Memory B cell (primary cell): ENCODE results near the gene GRK5.

ENCODE experiments used
- ATAC-seq: fragments of 150-1000 bp; cut with Tn5 transposase; 2 replicates; pipeline ENCODE4 v1.10.0; 2021; ENCODE audit warnings: low read depth, mild to moderate bottlenecking, moderate library complexity
- DNase-seq, 2 donors: peaks; one replicate each; pipeline ENCODE4 v3.0.0; 2022; ENCODE audit warnings: low spot score in 2 of 2
- H3K27ac Mint-ChIP-seq: one replicate; pipeline ENCODE4 v1.8.0; 2022; ENCODE audit warnings: mild to moderate bottlenecking, moderate library complexity, mixed read lengths
- H3K27me3 Mint-ChIP-seq: one replicate; pipeline ENCODE4 v1.8.0; 2022; ENCODE audit warnings: mixed read lengths
- H3K36me3 Mint-ChIP-seq: one replicate; pipeline ENCODE4 v1.8.0; 2022; ENCODE audit warnings: mild to moderate bottlenecking, mixed read lengths
- H3K4me1 Mint-ChIP-seq: one replicate; pipeline ENCODE4 v1.8.0; 2022; ENCODE audit warnings: mixed read lengths
- H3K4me3 Mint-ChIP-seq: one replicate; pipeline ENCODE4 v1.8.0; 2022; ENCODE audit warnings: mild to moderate bottlenecking, moderate library complexity, mixed read lengths
- H3K9me3 Mint-ChIP-seq: one replicate; pipeline ENCODE4 v1.8.0; 2022; ENCODE audit warnings: mixed read lengths

GRK5 gene

DNA sequence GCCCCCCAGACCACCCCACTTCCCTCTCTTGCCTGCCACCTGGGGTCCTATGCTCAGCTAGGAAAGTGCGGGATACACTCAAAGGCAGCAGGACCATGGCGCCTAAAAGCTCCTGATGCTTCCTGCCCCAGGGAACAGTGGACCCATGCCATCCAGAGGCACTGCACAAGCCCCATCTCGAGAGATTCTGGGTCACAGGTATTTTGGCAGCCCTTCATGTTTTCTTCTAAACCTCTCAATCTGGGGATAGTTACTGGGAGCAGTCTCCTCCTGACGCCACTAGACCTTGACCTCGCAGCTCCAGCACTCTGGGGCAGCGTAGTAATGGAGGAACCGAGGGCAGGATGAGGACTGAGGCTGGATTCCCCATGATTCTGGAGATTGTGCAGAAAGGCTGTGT lies 107.1 kb downstream of the GRK5 start:
- Mint-ChIP-seq H3K27ac (no peak overlapping the region), H3K27me3 (no peaks in the 10 kb centered on the region), H3K36me3 (peaks cover 9% of the 10 kb centered on the region), H3K4me1 (peaks cover 77% of the 10 kb centered on the region), H3K4me3 (no peak overlapping the region), H3K9me3 (peaks cover 6% of the 10 kb centered on the region)
- ATAC-seq (no peak), DNase-seq (no peak)

DNA sequence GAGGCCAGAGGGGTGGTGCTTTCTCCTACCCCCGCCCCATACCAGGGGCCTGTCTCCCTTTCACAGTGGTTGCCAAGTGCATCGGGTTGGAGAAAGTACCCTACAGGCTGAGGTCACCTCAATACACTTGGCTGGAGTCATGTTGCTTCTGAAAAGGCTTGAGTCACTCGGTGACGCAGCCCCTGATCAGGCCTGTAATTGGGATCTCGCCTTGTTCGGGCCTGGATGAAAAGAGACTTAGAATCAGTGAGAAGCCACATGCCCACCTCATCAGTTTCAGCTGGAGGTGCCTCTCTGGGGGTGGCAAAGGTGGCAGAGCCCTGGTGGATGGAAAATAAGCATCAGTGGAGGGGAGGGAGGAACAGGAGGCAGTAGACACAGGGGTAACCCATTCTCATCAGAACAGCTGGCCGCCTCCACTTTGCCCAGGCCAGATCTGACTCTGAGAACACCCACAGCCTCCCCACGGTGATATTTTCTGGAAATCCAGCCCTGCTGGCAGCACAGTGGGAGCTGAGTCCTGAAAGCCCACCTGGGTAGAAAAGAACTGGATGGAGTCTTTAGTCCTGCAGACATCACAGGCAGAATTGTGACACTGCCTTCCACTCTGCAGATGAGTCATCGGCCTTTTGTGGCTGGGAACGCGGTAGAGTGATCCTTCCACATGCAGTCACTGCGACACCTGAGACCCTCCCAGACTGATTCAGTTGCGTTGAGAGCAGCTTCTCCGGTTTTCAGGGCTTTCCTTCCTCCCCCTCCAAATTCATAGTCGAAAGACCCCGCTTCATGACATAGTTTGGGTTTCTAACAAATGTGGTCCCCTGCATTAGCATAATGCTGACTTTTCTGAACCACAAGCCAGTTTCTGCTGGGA lies 108.0 kb downstream of the GRK5 start:
- ATAC-seq (no peak), DNase-seq (no peak)
- peak overlapping the region; percentile 77 for H3K27ac Mint-ChIP-seq
- no peaks in the 10 kb centered on the region for H3K27me3 Mint-ChIP-seq
- peaks cover 6% of the 10 kb centered on the region for H3K9me3 Mint-ChIP-seq
- H3K36me3 Mint-ChIP-seq, result peaks cover 14% of the 10 kb centered on the region
- H3K4me1 Mint-ChIP-seq, result peaks cover 77% of the 10 kb centered on the region
- H3K4me3 Mint-ChIP-seq, result no peak overlapping the region

DNA sequence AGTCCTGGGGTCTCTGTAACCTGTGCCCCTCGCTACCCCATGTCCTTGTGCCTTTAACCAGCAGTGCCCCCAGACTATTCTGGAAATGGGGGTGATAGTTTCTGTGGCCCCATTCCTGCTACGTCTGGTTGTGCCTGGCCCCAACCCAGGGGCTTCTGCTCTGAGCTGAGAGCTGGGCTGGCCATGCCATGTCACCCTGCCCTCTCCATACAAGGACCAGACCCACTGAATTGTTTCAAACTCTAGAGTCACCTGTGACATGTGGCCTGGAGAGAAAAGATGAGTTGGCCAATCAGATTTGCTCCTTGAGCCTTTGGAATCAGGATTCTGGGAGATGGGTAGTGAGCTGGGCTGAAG lies 108.6 kb downstream of the GRK5 start:
- no peaks in the 10 kb centered on the region for H3K27me3 Mint-ChIP-seq
- peaks cover 6% of the 10 kb centered on the region for H3K9me3 Mint-ChIP-seq
- H3K4me3 Mint-ChIP-seq, result no peak overlapping the region
- peaks cover 74% of the 10 kb centered on the region for H3K4me1 Mint-ChIP-seq
- H3K36me3 Mint-ChIP-seq, result peaks cover 16% of the 10 kb centered on the region
- DNase-seq (no peak), ATAC-seq (no peak)
- H3K27ac Mint-ChIP-seq, result peak overlapping the region; percentile 77

DNA sequence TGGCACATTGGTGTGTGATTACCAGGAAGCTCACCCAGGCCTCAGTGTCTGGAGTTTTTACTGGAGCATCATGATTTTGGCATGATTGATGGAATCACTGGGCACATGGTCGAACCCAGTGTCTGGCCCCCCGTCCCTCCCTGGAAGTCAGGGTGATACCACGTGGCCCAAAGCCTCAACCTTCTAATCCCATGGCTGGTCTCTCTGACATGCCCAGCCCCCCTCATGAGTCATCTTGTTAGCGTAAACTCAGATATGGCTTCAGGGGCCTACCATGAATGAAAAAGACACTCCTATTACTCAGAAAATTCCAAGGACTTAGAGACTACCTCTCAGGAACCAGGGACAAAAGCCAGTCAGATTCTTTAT lies 109.3 kb downstream of the GRK5 start:
- H3K27me3 Mint-ChIP-seq, result no peaks in the 10 kb centered on the region
- H3K9me3 Mint-ChIP-seq, result peaks cover 6% of the 10 kb centered on the region
- peaks cover 18% of the 10 kb centered on the region for H3K36me3 Mint-ChIP-seq
- no peak for ATAC-seq
- peaks cover 78% of the 10 kb centered on the region for H3K4me1 Mint-ChIP-seq
- DNase-seq, result no peak
- H3K27ac Mint-ChIP-seq, result peak overlapping the region; percentile 64
- H3K4me3 Mint-ChIP-seq, result no peak overlapping the region

DNA sequence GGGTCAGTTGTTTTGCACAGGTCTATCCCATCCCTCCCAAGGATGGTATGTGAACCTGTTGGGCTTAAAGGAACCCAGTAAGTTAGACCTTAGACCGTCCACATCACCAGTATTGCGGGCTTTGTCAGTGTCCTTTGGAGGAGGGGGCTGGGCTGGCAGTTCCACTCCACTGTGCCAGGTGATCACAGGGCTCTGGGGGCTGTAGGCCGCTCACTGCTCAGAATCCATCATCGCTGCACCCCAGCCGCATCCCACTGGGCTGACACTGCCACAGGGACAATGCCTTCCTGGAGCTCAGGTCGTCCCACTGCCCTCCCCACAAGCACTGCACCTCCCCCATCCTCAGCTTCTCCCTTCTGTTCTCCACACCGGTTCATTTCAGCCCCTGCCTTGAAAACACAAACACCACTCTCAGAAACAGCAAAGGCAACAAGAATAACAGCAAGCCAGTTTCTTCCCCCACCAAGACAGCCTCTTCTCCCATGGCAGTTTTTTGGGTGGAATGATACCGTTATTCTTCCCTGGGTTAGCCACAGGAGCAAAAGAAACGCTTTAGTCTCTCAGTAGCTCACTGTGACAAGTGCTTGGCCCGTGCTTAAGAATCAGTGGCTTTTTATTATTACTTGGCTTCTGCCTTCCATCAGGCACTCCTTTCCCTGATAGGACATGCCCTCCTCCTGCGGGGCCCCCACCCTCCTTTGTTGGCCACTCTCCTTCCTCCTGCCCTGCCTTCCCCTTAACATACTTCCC lies 111.2 kb downstream of the GRK5 start:
- H3K36me3 Mint-ChIP-seq, result peaks cover 11% of the 10 kb centered on the region
- H3K27me3 Mint-ChIP-seq, result no peaks in the 10 kb centered on the region
- peak overlapping the region; percentile 60 for H3K27ac Mint-ChIP-seq
- ATAC-seq (no peak), DNase-seq (no peak)
- H3K9me3 Mint-ChIP-seq, result no peaks in the 10 kb centered on the region
- no peak overlapping the region for H3K4me3 Mint-ChIP-seq
- peaks cover 68% of the 10 kb centered on the region for H3K4me1 Mint-ChIP-seq

DNA sequence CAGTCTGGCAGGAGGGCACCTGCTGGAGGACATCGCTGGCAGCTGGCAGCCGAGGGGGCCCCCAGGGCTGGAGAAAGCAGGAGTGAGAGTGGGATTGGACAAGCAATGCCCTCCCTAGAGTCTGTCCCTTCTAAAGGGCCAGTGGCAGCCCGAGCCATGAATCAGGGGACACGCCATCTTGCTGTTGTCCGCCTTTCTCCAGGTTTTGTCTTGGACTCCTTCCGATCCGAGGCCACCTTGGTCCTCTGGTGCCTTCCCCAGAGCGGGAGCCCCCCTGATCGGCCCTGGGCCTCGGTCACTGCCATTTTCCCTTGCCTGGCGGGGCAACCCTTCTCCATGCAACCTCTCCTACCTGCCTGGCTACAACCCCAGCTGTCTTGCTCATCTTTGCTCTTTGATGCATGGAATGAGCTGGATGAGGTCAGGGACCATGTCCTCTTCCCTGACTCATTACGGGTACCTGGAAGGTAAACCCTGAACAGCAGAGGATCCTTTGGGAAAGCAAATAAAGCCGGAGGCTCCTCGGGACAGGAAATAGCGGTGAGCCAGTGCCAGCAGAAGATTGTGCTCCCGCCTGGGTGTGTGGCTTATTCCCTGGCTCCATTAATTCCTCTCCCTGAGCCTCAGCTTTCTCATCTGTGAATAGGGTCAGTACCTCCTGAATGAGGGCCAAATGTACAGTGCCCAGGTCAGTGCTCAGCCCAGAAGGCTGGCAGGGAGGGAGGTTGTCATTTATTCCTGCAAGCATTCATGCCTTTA lies 112.0 kb downstream of the GRK5 start:
- H3K4me3 Mint-ChIP-seq, result no peak overlapping the region
- peaks cover 64% of the 10 kb centered on the region for H3K4me1 Mint-ChIP-seq

DNA sequence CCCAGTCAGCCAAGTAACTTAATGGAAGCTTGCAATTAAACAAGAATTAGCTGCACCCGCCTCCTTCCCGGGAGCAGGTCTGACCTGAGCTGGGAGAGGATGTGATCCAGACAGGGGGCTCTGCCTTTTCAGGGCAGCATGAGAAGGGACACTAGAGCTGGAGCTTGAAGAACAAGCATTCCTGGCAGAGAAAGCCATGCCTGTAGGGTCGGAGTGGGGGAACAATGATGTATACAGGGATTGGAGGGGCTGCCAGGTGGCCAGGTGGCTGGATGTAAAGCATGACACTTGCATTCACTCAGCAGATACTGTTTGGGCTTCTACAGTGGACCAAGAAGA lies 112.5 kb downstream of the GRK5 start:
- no peak overlapping the region for H3K4me3 Mint-ChIP-seq
- no peak for DNase-seq
- no peaks in the 10 kb centered on the region for H3K27me3 Mint-ChIP-seq
- peaks cover 11% of the 10 kb centered on the region for H3K36me3 Mint-ChIP-seq
- H3K4me1 Mint-ChIP-seq, result peaks cover 63% of the 10 kb centered on the region
- no peak for ATAC-seq
- peak overlapping the region; percentile 63 for H3K27ac Mint-ChIP-seq
- no peaks in the 10 kb centered on the region for H3K9me3 Mint-ChIP-seq

More for the DNA sequence above, 112.0 kb downstream of the GRK5 start:
- Mint-ChIP-seq H3K36me3 (peaks cover 11% of the 10 kb centered on the region), H3K27me3 (no peaks in the 10 kb centered on the region), H3K27ac (peak overlapping the region; percentile 63), H3K9me3 (no peaks in the 10 kb centered on the region)
- ATAC-seq (no peak), DNase-seq (no peak)

DNA sequence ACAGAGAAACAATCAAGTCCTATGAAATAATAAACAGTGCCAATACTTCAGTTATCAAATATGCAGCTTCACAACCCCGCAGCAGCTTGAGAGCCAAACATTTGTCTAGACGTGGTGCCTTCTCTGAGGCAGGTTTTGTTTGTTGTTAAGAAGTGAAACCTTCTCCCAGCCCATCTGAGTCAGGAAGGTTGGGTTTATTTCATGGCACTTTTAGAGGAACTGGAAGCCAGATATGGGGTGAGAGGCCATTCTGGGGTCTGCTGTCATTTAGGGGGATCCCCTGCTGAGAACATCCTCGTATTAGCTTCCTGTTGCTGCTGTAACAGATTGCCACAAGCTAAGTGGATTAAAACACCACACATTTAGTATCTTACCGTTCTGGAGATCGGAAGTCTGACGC lies 113.6 kb downstream of the GRK5 start:
- Mint-ChIP-seq H3K36me3 (peaks cover 19% of the 10 kb centered on the region), H3K4me3 (no peak overlapping the region), H3K4me1 (peaks cover 56% of the 10 kb centered on the region), H3K27me3 (no peaks in the 10 kb centered on the region), H3K9me3 (no peaks in the 10 kb centered on the region), H3K27ac (peak overlapping the region; percentile 63)
- no peak for DNase-seq
- peak; percentile 83 for ATAC-seq

DNA sequence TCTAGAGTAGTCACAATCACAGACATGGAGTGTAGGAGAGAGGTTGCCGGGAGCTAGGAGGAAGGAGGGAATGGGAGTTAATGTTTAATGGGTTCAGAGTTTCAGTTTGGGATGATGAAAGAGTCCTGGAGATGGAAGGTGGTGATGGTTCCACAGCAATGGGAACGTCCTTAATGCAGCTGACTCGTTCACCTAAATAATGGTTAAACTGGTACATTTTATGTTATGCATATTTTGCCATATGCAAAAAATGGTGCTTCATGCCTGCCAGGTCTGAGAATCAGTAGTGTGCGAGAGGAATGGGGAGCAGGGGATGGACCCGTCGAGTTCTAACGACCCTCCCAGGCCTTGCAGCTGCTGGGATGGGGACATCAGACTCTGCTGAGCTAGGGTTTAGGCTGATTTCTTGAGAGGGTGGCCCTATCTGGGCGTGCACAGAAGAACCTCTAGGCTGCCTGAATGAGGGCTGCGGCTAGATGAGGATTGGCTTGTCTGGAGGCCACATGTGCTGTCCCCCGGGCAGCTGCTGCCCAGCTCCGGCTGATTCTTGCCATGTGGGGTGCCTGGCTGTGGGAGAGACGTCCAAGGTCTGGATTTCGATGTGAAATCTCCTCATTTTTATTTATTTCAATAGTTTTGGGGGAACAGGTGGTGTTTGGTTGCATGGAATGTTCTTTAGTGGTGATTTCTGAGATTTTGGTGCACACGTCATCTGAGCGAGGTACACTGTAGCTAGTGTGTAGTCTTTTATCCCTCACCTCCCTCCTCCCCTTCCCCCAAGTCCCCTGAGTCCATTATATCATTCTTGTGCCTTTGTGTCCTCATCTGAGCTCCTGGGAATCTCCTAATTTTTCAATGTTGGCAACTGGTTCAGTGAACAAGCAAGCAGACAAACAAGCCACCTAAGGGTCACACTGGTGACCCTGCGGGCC lies 116.0 kb downstream of the GRK5 start:
- DNase-seq (no peak), ATAC-seq (no peak)
- Mint-ChIP-seq H3K36me3 (peaks cover 23% of the 10 kb centered on the region), H3K4me1 (peaks cover 51% of the 10 kb centered on the region), H3K9me3 (no peaks in the 10 kb centered on the region), H3K27me3 (no peaks in the 10 kb centered on the region), H3K4me3 (no peak overlapping the region), H3K27ac (peak overlapping the region; percentile 35)

DNA sequence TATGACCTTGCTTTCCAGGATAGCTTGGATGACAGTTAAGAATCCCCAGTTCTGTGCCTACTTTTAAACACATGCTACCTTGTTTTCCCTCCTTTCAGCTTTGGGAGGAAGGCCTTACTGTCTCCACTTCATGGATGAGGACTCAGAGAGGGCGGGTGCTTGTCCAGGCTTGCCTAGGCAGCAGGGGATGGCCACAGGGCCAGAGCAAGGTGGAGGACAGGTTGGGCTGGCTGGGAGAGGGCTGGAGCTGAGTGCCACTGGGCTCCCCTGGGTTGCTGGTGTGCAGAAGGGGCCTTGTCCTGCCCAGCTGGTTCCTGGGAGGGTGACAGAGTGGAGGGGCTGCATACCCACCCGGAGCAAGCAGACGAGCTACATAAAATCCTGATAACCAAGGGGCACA lies 117.8 kb downstream of the GRK5 start:
- DNase-seq (no peak), ATAC-seq (no peak)
- peaks cover 39% of the 10 kb centered on the region for H3K4me1 Mint-ChIP-seq
- no peak overlapping the region for H3K27ac Mint-ChIP-seq
- H3K27me3 Mint-ChIP-seq, result no peaks in the 10 kb centered on the region
- peaks cover 21% of the 10 kb centered on the region for H3K36me3 Mint-ChIP-seq
- H3K9me3 Mint-ChIP-seq, result no peaks in the 10 kb centered on the region
- no peak overlapping the region for H3K4me3 Mint-ChIP-seq

DNA sequence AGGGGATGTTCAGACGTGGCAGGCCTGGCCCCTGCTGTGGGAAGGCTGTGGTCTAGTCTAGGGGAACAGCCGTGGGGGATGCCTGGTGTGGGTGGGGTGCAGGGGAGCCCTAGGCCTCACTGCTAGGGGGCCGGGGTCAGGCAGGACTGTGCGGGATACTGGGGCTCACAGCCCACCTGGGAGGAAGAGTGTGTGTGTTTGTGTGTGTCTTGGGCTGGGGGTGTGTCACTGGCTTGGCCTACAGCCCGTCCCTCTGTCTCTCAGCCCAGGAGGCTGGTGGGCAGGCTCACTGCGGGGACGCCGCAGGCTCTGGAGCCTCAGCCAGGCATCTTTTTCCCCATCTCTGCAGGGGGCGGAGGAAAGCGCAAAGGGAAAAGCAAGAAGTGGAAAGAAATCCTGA lies 118.8 kb downstream of the GRK5 start:
- DNase-seq, result no peak
- Mint-ChIP-seq H3K9me3 (no peaks in the 10 kb centered on the region), H3K27ac (peak overlapping the region; percentile 77), H3K4me3 (no peak overlapping the region), H3K36me3 (peaks cover 19% of the 10 kb centered on the region), H3K27me3 (no peaks in the 10 kb centered on the region), H3K4me1 (peaks cover 32% of the 10 kb centered on the region)
- ATAC-seq, result no peak

DNA sequence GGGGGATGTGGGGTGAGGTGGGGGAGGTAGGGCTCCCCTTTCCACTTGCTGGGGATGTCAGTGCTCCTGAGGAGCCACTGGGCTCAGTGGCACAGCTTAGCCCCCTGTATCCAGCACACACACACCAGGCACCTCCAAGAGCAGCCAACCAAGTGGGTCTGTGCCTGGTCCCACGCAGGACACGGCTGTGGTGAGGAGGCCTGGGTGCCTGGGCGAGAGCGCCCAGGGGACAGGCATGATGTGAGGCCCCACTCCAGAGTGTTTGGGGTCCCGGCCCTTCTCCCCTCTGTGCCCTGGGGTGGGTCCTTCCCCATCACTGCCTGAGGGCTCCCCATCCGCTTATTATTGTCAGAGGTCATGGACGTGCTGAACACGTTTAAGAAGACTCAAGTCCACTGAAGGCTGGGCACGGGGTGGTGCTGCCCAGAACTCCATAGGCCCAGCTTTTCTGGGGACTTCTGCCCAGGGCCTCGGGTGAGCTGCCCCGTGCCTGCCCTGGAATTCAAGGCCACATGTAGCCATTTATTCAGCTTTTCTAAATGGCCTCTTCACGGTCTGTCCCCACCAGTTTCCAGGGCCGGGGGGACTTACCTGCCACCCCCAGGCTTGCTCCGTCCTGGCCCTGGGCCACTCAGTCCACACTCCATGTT lies 119.8 kb downstream of the GRK5 start:
- peaks cover 25% of the 10 kb centered on the region for H3K4me1 Mint-ChIP-seq

DNA sequence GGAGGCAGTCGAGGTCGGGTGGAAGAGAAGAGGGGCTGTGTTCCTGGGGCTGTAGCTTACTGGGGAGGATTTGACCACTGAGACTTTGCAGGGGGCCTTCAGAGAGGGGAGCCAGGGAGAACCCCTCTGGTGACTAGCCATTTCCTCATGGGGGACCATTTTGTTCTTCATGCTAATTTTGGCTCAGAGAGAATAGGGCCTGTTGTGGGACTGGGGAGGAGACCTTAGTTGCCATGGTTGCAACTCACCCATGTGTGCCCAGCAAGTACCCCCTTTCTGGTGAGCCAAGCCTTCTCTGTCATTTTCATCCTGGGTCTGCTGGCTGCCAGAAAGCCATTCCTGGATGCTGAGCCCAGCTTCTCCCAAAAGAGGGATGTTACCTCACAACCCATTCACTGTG lies 120.9 kb downstream of the GRK5 start:
- Mint-ChIP-seq H3K27me3 (no peaks in the 10 kb centered on the region), H3K4me3 (no peak overlapping the region), H3K27ac (peak overlapping the region; percentile 35), H3K4me1 (peaks cover 26% of the 10 kb centered on the region), H3K36me3 (peaks cover 19% of the 10 kb centered on the region), H3K9me3 (no peaks in the 10 kb centered on the region)
- DNase-seq (no peak), ATAC-seq (peak; percentile 77)

More for the DNA sequence above, 119.8 kb downstream of the GRK5 start:
- no peak for ATAC-seq
- H3K4me3 Mint-ChIP-seq, result no peak overlapping the region
- DNase-seq, result no peak
- peaks cover 15% of the 10 kb centered on the region for H3K36me3 Mint-ChIP-seq
- no peaks in the 10 kb centered on the region for H3K27me3 Mint-ChIP-seq
- no peaks in the 10 kb centered on the region for H3K9me3 Mint-ChIP-seq
- no peak overlapping the region for H3K27ac Mint-ChIP-seq
